Activated T-helper 1 cell treated with anti-CD3 and anti-CD28 coated beads, Interleukin-12 subunit alpha, Interleukin-12 subunit beta, Interleukin-2, Interleukin-4 antibody, amounts not matched to agents 30 ng/mL and 10 ng/mL and 1 ng/mL, durations not matched to agents 14 hours and 24 hours and 36 hours (primary cell): ENCODE measurements around the gene NTRK2. TPM values are rescaled to one million over a fixed set of nuclear protein-coding genes. Genes with fewer than 3 reads are reported as not detected.

ENCODE experiments used
- DNase-seq: peaks from one replicate; pipeline ENCODE4 v3.0.0; 2021; ENCODE audit warnings: low spot score
- H3K27ac Mint-ChIP-seq: one replicate; pipeline ENCODE4 v1.8.0; 2021; ENCODE audit warnings: mild to moderate bottlenecking, mixed read lengths
- H3K27me3 Mint-ChIP-seq: one replicate; pipeline ENCODE4 v1.8.0; 2022; ENCODE audit warnings: mild to moderate bottlenecking, moderate library complexity, mixed read lengths; ENCODE audit not compliant: insufficient read depth
- H3K36me3 Mint-ChIP-seq: one replicate; pipeline ENCODE4 v1.8.0; 2021; ENCODE audit warnings: low read depth, mixed read lengths
- H3K4me1 Mint-ChIP-seq: one replicate; pipeline ENCODE4 v1.8.0; 2021; ENCODE audit warnings: low read depth, mixed read lengths
- H3K4me3 Mint-ChIP-seq: one replicate; pipeline ENCODE4 v1.8.0; 2021; ENCODE audit warnings: mild to moderate bottlenecking, moderate library complexity, mixed read lengths
- H3K9me3 Mint-ChIP-seq: one replicate; pipeline ENCODE4 v1.8.0; 2021; ENCODE audit warnings: mixed read lengths
- intact Hi-C: fragments of 100-400 bp; cut with micrococcal nuclease; formaldehyde crosslinking; loops from one replicate; pipeline ENCODE4 v1.15.1; 2024
- total RNA-seq: library from RNA; stranded (reverse); gene quantifications from 2 replicates; pipeline ENCODE4 v1.2.3, GENCODE V29; 2022

Gene NTRK2
- total RNA-seq, 1 donor from 2014 or later, result 2.9 TPM

GRCh38 chr9:84839541-84839940 is 170.0 kb downstream of the NTRK2 start:
- intact Hi-C loops, result no loop called here

GRCh38 chr9:84841931-84842330 is 172.4 kb downstream of the NTRK2 start:
- Mint-ChIP-seq H3K4me1 (no peaks in the 10 kb centered on the region), H3K27ac (no peak overlapping the region), H3K4me3 (no peak overlapping the region), H3K9me3 (no peaks in the 10 kb centered on the region), H3K27me3 (peaks cover 2% of the 10 kb centered on the region), H3K36me3 (no peaks in the 10 kb centered on the region)
- intact Hi-C loops, result no loop called here
- no peak for DNase-seq

More at GRCh38 chr9:84839541-84839940, 170.0 kb downstream of the NTRK2 start:
- Mint-ChIP-seq H3K27me3 (no peaks in the 10 kb centered on the region), H3K4me1 (no peaks in the 10 kb centered on the region), H3K4me3 (no peak overlapping the region), H3K27ac (no peak overlapping the region), H3K36me3 (no peaks in the 10 kb centered on the region), H3K9me3 (no peaks in the 10 kb centered on the region)
- no peak for DNase-seq

GRCh38 chr9:84843175-84843824 is 173.8 kb downstream of the NTRK2 start:
- peaks cover 5% of the 10 kb centered on the region for H3K27me3 Mint-ChIP-seq
- no peak overlapping the region for H3K4me3 Mint-ChIP-seq
- H3K9me3 Mint-ChIP-seq, result no peaks in the 10 kb centered on the region
- no peaks in the 10 kb centered on the region for H3K4me1 Mint-ChIP-seq
- no peak overlapping the region for H3K27ac Mint-ChIP-seq
- intact Hi-C loops, result no loop called here
- H3K36me3 Mint-ChIP-seq, result no peaks in the 10 kb centered on the region
- no peak for DNase-seq

DNA sequence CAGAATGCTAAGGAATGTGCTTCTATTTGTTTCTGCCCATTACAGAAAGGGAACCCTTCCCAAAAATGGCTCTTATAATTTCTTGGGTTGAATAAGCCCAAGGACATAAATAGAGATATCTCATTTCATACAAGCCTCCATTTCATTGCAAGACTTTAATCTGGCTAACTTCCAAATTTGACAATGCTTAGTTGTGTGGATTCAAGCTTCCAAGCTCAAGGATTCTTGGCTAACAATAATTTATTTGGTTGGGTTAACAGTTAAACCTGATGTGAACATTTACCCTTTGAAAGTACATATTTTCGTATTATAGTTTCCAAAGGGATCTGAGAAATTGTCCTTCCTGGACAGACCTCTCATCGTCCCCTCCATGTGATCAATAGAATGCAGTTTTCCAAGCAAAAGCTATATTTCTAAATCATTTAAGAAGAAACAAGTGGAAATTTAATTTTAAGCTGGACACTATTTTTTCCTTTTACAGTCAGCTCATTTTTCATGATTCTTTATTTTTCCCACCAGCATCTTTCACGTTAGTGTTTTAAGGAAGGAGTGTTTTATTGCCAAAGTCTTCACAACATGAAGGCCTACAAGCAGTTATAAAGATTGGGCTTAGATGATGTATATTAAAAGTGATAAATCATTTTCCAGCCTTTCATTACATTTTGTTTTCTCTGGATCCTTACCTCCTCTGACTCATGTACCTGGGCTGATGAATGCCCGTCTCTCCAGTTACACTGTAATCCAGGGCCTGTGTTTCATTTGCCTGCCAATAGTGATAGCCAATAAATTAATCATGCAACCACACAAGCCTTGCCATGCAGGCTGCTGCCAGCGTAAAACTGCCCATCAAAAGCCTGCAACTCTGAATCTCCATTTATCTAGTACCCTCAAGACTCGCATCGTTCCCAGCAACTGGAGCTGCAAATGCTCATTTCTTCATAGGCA is 176.7 kb downstream of the NTRK2 start:
- Mint-ChIP-seq H3K36me3 (no peaks in the 10 kb centered on the region), H3K4me3 (no peak overlapping the region), H3K9me3 (no peaks in the 10 kb centered on the region), H3K27ac (no peak overlapping the region), H3K4me1 (no peaks in the 10 kb centered on the region), H3K27me3 (peaks cover 5% of the 10 kb centered on the region)
- intact Hi-C loops, result no loop called here
- DNase-seq, result no peak

DNA sequence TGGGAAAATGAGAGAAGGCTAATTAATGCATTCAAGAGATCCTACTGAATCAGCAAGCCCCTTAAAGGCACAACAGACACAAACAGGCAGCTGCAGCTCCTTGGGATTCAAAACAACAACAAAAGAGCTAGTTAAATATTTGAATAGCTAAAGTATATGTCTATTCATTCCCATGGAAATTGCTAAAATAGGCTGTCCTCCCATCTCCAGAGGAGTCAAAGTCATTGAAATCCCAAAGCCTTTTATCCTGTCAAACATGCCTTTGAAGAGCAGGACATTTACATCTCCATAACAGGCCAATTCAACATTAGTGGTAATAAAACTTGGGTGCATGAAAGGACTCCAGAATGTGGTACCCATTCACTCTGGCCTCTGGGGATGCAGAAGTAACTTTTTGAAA is 177.4 kb downstream of the NTRK2 start:
- Mint-ChIP-seq H3K4me3 (no peak overlapping the region), H3K36me3 (no peaks in the 10 kb centered on the region), H3K9me3 (no peaks in the 10 kb centered on the region), H3K4me1 (no peaks in the 10 kb centered on the region), H3K27me3 (peaks cover 5% of the 10 kb centered on the region), H3K27ac (no peak overlapping the region)
- intact Hi-C loops, result no loop called here
- DNase-seq, result no peak

GRCh38 chr9:84849049-84849448 is 179.5 kb downstream of the NTRK2 start:
- DNase-seq, result no peak
- no peaks in the 10 kb centered on the region for H3K4me1 Mint-ChIP-seq
- intact Hi-C loops, result no loop called here
- H3K36me3 Mint-ChIP-seq, result no peaks in the 10 kb centered on the region
- H3K4me3 Mint-ChIP-seq, result no peak overlapping the region
- H3K27me3 Mint-ChIP-seq, result peaks cover 5% of the 10 kb centered on the region
- H3K9me3 Mint-ChIP-seq, result no peaks in the 10 kb centered on the region
- H3K27ac Mint-ChIP-seq, result no peak overlapping the region

GRCh38 chr9:84850830-84851392 is 181.4 kb downstream of the NTRK2 start:
- no peaks in the 10 kb centered on the region for H3K36me3 Mint-ChIP-seq
- H3K27me3 Mint-ChIP-seq, result peaks cover 6% of the 10 kb centered on the region
- H3K4me1 Mint-ChIP-seq, result no peaks in the 10 kb centered on the region
- H3K4me3 Mint-ChIP-seq, result no peak overlapping the region
- no peaks in the 10 kb centered on the region for H3K9me3 Mint-ChIP-seq
- intact Hi-C loops, result no loop called here
- no peak for DNase-seq
- H3K27ac Mint-ChIP-seq, result no peak overlapping the region

GRCh38 chr9:84851935-84852585 is 182.5 kb downstream of the NTRK2 start:
- peaks cover 8% of the 10 kb centered on the region for H3K27me3 Mint-ChIP-seq
- no peaks in the 10 kb centered on the region for H3K9me3 Mint-ChIP-seq

GRCh38 chr9:84852617-84853301 is 183.2 kb downstream of the NTRK2 start:
- no peaks in the 10 kb centered on the region for H3K9me3 Mint-ChIP-seq
- intact Hi-C loops, result no loop called here
- no peaks in the 10 kb centered on the region for H3K4me1 Mint-ChIP-seq
- no peak overlapping the region for H3K27ac Mint-ChIP-seq
- H3K36me3 Mint-ChIP-seq, result no peaks in the 10 kb centered on the region
- H3K4me3 Mint-ChIP-seq, result no peak overlapping the region
- peaks cover 8% of the 10 kb centered on the region for H3K27me3 Mint-ChIP-seq
- no peak for DNase-seq

More at GRCh38 chr9:84851935-84852585, 182.5 kb downstream of the NTRK2 start:
- H3K4me3 Mint-ChIP-seq, result no peak overlapping the region
- no peak for DNase-seq
- no peaks in the 10 kb centered on the region for H3K36me3 Mint-ChIP-seq
- intact Hi-C loops, result no loop called here
- H3K4me1 Mint-ChIP-seq, result no peaks in the 10 kb centered on the region
- no peak overlapping the region for H3K27ac Mint-ChIP-seq

DNA sequence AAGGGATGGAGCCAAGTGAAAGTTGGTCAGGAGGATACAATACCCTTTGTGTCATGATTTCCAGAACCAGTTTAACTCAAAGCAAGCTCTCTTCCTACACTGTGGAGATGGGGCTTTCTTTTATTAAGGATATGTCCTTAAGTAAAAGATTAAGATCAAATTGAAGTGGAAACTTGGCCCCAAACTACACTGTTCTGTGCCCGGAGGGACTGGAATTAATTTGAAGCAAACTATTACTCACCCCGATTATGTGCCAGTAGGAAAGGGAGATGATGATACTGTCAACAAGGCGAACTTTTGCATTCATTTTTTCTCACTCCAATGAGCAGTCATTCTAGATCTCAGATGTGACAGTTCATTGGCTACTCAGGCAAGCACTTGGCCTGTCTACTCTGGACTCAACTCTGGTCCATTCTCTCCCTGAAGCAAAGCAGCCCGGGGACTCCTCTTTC is 186.7 kb downstream of the NTRK2 start:
- no peak overlapping the region for H3K4me3 Mint-ChIP-seq
- no peaks in the 10 kb centered on the region for H3K4me1 Mint-ChIP-seq
- no peak overlapping the region for H3K27ac Mint-ChIP-seq
- intact Hi-C loops, result no loop called here
- no peaks in the 10 kb centered on the region for H3K9me3 Mint-ChIP-seq
- H3K27me3 Mint-ChIP-seq, result peaks cover 6% of the 10 kb centered on the region
- H3K36me3 Mint-ChIP-seq, result no peaks in the 10 kb centered on the region
- DNase-seq, result no peak

DNA sequence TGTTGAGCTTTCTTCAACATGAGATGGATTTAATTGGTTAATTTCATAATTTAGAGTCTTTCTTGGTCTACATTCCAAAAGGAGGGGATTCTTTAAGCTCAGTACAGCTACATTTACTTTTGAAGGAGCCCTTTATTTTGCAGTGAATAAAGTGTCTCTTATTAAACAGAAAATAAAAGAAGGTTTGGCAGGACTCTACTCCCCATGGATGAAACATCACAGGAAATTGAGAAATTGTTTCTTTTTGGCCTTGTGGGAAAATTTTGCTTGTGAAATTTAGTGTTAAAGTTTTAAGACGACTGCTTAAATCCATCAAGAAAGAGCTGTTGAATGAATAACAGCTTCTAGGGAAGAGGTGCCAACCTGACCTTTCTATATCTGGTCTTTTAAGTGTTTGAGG is 187.7 kb downstream of the NTRK2 start:
- intact Hi-C loops, result no loop called here
- Mint-ChIP-seq H3K9me3 (no peaks in the 10 kb centered on the region), H3K27ac (no peak overlapping the region), H3K36me3 (no peaks in the 10 kb centered on the region), H3K4me3 (no peak overlapping the region), H3K4me1 (no peaks in the 10 kb centered on the region), H3K27me3 (peaks cover 6% of the 10 kb centered on the region)
- DNase-seq, result no peak

- intact Hi-C loops, result no loop called here
- H3K36me3 Mint-ChIP-seq, result no peaks in the 10 kb centered on the region
- H3K4me1 Mint-ChIP-seq, result no peaks in the 10 kb centered on the region
- H3K27ac Mint-ChIP-seq, result no peak overlapping the region
- peaks cover 6% of the 10 kb centered on the region for H3K27me3 Mint-ChIP-seq
- no peaks in the 10 kb centered on the region for H3K9me3 Mint-ChIP-seq
- no peak overlapping the region for H3K4me3 Mint-ChIP-seq
- no peak for DNase-seq
Observed at GRCh38 chr9:84858364-84858763, 188.8 kb downstream of the NTRK2 start.
